Left ventricle myocardium superior (tissue), 1 donor: ENCODE measurements around the gene MIER3. TPM values are rescaled to one million over a fixed set of nuclear protein-coding genes. Genes with fewer than 3 reads are reported as not detected.
"Not testable (repeated sequence)": the region's sequence is repeated elsewhere in the genome, so short reads cannot be mapped to it uniquely, and the experiment has no call there.

Experiments used
- ATAC-seq: fragments of 200-7000 bp; cut with Tn5 transposase; one replicate; pipeline ENCODE4 v1.9.1; 2020; ENCODE audit warnings: mild to moderate bottlenecking, moderate library complexity
- DNase-seq: peaks from one replicate; pipeline ENCODE4 v3.0.0-alpha.2; 2020
- intact Hi-C: fragments of 100-400 bp; cut with micrococcal nuclease; formaldehyde crosslinking; loops from one replicate; pipeline ENCODE4 v1.11.0; 2022
- long read RNA-seq: library from polyadenylated mRNA; unstranded; transcript quantifications from one replicate; pipeline ENCODE4 v2.0.0, GENCODE V29; 2021
- total RNA-seq: library from RNA; stranded (reverse); fragmentation: NEBNext Ultra II Directional; extraction: Animal tissue kit (Norgen Biotek cat#: 25700); gene quantifications from one replicate; pipeline ENCODE4 v1.2.1, GENCODE V29; 2021
- donor health status: DM: no; HTN: yes; CAD: no; lungs with severe emphysema.

The MIER3 gene
- 16.1 TPM for total RNA-seq
- long read RNA-seq, partial matches to known transcripts = 0 of 3 reads
- long read RNA-seq, other reads (novel, unspliced or antisense) = 3 of 3 reads

- DNase-seq (peak; percentile 88), ATAC-seq (peak; percentile 97)
- intact Hi-C loops = no loop called here
Observed at GRCh38 chr5:56951946-56952691, at the start of gene MIER3. Gene MIER3 (minus strand): TSS chr5:56952123. CDS start chr5:56952102, 21 bp downstream.

DNA sequence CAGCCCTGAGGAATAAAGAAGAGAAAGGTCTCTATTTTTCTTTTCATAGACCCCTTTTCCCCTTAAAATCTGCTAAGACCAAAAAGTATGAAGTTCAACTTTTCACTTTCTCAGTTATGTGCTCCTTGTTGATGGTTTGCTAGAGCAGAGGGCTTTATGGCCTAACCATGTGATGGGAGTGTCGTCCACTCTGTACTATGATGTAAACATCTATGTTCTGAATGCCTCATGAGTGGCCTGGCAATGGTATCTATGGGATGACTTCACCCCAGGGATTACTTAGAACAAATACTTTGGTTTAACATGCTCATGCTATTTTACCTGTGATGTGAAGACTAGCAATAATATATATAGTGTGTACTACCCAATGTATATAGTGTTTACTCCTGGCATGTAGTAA lies 43.7 kb upstream of the MIER3 start:
- DNase-seq = no peak
- intact Hi-C loops = no loop called here
- no peak for ATAC-seq

GRCh38 chr5:56993241-56993640 lies 41.3 kb upstream of the MIER3 start:
- intact Hi-C loops = no loop called here
- DNase-seq = no peak
- ATAC-seq = no peak

DNA sequence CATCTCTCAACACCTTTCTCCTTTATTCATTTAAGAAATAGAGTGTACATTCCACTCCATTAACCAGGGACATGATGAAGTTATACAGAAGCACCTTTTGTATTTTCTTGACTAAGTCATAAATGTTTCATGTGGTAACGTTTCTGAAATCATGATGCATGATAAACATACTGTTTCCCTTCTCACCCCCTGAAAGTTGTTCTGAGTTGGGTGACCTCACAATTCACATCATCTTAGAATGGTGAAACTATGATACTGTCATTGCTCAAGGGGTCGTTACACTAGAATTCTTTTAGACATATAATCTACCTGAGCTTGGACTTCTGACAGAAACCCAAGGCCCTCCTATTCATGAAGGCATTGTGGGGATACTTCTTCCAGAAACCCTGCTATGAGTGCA lies 37.8 kb upstream of the MIER3 start:
- no peak for ATAC-seq
- intact Hi-C loops = no loop called here
- no peak for DNase-seq

DNA sequence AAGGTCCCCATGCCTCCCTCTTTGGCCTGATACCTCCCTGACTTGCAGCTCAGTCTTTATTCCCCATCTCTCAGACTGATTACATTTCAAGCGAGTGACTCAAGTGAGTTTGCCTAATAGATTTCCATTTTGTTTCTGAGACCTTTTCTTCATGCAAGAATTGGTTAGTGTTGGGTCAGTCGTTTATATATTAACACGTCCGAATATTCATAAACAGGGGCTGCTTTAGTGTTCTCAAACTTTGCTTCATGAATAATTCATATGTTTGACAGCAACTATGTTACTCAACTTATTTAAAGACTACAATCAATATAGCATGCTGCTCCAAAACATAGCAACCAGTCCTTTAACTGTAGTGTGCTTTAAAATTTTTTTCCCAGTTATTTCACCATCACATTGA lies 36.6 kb upstream of the MIER3 start:
- intact Hi-C loops = no loop called here
- DNase-seq (no peak), ATAC-seq (no peak)

DNA sequence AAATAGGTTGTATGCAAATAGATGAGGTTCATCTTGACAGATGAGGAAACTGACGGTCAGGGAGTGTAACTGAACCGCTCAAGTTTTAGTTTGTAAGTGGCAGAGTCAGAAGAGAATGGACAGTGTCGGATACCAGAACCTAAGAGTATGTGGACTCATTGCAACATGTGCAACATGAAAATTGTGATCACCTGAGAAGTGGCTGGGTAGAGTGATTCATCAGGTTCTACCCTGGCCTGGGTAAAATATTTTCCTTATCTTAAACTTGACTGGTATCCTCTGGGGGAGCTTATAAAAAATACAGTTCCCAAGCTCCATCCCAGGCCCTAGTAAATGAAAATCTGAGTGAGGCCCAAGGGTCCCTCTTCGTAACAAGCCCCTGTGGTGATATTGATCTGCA lies 35.2 kb upstream of the MIER3 start:
- intact Hi-C loops = no loop called here
- DNase-seq = no peak
- no peak for ATAC-seq

- ATAC-seq (no peak), DNase-seq (no peak)
- intact Hi-C loops = no loop called here
Observed at GRCh38 chr5:56986626-56986947, 34.7 kb upstream of the MIER3 start.

DNA sequence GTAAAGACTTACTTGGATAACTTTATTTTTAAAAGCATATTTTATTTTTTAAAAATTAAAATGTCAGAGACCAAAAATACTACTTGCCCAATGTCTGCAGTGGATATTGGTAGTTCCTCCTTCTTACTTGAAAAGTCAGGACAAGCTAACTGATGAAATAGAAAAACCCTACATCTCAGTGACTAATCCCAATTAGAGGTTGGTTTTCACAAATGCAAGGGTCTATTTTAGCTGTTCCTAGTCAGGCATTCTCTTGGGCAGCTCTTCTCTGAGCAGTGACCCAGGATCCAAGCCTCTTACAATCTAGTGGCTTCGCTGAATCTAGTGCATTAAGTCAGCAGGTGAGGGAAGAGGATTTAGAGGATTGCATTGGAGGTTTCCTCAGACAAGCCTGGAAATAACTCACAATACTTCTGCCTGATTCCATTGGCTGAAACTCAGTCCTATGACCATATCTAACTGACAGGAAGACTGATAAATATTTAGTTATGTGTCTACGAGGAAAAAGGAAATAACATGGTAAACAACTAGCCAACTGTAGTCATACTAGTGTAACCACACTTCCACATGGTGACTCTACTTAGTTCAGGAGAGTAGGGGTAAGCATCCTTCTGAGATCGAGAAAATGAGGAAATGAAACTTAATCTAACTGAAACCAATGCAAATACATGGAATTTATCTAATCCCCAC lies 34.2 kb upstream of the MIER3 start:
- DNase-seq = no peak
- ATAC-seq = no peak
- intact Hi-C loops = no loop called here

- DNase-seq = no peak
- ATAC-seq = no peak
- intact Hi-C loops = no loop called here
Observed at GRCh38 chr5:56984445-56984844, 32.5 kb upstream of the MIER3 start.

GRCh38 chr5:56983593-56984361 lies 31.9 kb upstream of the MIER3 start:
- DNase-seq = no peak
- no peak for ATAC-seq
- intact Hi-C loops = no loop called here

GRCh38 chr5:56981548-56982315 lies 29.8 kb upstream of the MIER3 start:
- no peak for DNase-seq
- ATAC-seq = no peak
- intact Hi-C loops = no loop called here

DNA sequence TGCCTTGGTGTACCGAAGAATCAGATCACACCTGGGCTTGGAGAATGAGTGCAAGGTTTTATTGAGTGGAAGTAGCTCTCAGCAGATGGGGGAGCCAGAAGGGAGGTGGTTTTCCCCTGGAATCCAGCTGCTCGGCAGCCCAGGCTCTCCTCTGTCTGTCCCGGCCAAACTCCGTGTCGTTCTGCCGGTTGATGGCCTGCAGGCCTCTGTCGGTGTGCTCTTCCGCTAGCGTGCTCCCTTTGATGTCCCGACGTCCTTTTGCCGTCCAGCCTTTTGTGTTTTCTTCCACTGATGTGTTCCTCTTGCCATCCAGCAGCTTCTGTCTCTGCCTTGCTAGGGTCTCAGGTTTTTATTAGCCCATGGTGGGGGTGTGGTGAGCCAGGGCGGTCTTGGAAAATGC lies 28.0 kb upstream of the MIER3 start:
- DNase-seq (no peak), ATAC-seq (no peak)
- intact Hi-C loops = no loop called here

DNA sequence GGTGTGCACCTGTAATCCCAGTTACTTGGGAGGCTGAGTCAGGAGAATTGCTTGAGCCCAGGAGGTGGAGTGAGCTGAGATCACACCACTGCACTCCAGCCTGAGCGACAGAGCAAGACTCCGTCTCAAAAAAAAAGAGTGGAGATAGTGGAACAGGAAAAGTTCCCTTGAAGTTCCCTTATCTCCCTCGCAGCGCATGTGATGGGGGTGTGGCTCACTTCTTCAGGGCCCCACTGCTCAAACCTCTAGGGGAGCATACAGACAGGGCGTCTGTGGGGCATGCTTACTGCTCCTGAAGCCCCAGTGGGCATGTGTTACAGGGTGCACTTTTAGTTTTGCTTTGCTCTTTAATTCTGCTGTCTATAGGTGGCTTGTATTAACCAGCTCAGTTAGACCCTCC lies 27.6 kb upstream of the MIER3 start:
- intact Hi-C loops, ATAC-seq, DNase-seq: not testable (repeated sequence)

DNA sequence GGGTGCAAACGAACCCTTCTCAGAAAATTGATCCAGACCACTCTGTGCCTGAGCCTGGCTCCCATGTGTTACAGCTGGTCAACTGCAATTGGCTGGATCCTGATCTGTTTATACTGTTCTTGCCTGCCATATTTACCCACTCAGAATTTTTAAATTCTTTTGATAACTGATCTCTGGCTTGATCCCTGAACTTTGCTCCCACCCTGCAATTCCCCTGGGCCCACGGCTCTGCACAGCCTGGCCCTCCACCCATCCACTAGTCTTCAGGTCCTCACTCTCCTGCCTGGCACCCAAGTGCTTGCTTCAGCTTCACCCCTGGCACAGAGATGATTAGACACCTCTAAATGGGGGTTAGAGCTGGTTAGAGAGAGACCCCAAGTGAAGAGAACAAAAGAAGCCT lies 25.9 kb upstream of the MIER3 start:
- intact Hi-C loops = no loop called here
- no peak for ATAC-seq

GRCh38 chr5:56977021-56977420 lies 25.1 kb upstream of the MIER3 start:
- no peak for ATAC-seq
- intact Hi-C loops = no loop called here
- no peak for DNase-seq

More for the DNA sequence above, 25.9 kb upstream of the MIER3 start:
- DNase-seq = no peak

DNA sequence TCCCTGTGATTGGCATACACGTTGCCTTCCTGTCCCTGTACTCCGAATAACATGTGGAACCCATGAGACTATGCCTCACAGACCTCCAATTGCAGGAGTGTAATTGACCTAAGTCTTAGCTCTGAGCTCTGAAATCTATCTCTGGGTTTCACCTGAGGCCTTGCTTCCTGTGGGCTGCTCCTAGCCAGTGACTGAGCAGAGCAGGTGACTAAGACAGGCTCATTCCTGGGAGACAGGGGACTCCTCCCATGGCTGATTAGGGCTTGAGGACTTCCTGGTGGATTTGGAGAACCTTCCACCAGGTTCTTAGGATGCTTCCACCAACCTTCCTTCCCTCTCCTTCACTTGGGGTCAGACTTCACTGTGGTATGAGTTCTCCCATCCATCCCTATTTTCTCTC lies 22.3 kb upstream of the MIER3 start:
- DNase-seq (no peak), ATAC-seq (no peak)
- intact Hi-C loops = no loop called here

GRCh38 chr5:56973473-56973872 lies 21.6 kb upstream of the MIER3 start:
- DNase-seq (no peak), ATAC-seq (no peak)
- intact Hi-C loops = no loop called here

GRCh38 chr5:56971275-56971674 lies 19.4 kb upstream of the MIER3 start:
- intact Hi-C loops = no loop called here
- no peak for ATAC-seq
- no peak for DNase-seq

GRCh38 chr5:56964173-56964572 lies 12.2 kb upstream of the MIER3 start:
- no peak for DNase-seq
- intact Hi-C loops = no loop called here
- no peak for ATAC-seq

- intact Hi-C loops = no loop called here
- ATAC-seq (no peak), DNase-seq (no peak)
Observed at GRCh38 chr5:56963246-56963645, 11.3 kb upstream of the MIER3 start.
